Sigmoid colon (tissue), 4 donors: ENCODE measurements around the gene ACSL6.

Experiments used
- POLR2A ChIP-seq, 2 donors: fragments of 450-650 bp; IDR thresholded peaks; one replicate each; pipeline ENCODE4 v1.6.1; 2016; ENCODE audit warnings: antibody characterized with exemption in 2 of 2, mild to moderate bottlenecking in 2 of 2, moderate library complexity in 2 of 2
- POLR2AphosphoS5 ChIP-seq, 4 donors: sonication (generic); formaldehyde crosslinking; IDR thresholded peaks; one replicate each; pipeline ENCODE4 v1.6.1; 2017; ENCODE audit warnings: antibody characterized with exemption in 4 of 4
- TF ChIP-seq, protein P1 (sequence below), 4 experiments: fragments of 450-650 bp in 3 of 4; fragments of 200-600 bp in 1 of 4; IDR thresholded peaks; one replicate each; pipeline ENCODE4 v1.5.1; 2016 to 2019; ENCODE audit warnings: antibody characterized with exemption in 4 of 4, mild to moderate bottlenecking in 3 of 4, moderate library complexity in 2 of 4

DNA sequence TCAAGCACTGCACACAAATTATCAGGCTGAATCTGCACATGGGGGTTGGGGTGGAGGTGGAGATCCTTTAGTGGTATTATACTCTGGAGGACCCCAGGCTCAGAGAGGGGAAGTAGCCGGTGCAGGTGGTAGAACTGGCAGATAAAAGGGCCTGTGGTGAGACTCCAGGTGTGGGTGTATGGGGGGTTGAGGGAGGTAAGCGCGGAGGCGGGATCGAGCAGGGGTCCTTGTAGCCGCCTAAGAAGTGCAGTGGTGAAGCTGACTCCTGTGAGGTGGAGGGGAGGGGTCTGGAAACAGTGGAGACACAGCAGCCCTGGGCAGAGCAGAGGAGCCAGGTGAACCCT lies 841 bp downstream of the ACSL6 start:
- TF ChIP-seq POLR2AphosphoS5 (IDR thresholded peaks at IDR 0.05) (no peak), POLR2A (IDR thresholded peaks at IDR 0.05) (no peak)
- TF ChIP-seq, protein P1, sequence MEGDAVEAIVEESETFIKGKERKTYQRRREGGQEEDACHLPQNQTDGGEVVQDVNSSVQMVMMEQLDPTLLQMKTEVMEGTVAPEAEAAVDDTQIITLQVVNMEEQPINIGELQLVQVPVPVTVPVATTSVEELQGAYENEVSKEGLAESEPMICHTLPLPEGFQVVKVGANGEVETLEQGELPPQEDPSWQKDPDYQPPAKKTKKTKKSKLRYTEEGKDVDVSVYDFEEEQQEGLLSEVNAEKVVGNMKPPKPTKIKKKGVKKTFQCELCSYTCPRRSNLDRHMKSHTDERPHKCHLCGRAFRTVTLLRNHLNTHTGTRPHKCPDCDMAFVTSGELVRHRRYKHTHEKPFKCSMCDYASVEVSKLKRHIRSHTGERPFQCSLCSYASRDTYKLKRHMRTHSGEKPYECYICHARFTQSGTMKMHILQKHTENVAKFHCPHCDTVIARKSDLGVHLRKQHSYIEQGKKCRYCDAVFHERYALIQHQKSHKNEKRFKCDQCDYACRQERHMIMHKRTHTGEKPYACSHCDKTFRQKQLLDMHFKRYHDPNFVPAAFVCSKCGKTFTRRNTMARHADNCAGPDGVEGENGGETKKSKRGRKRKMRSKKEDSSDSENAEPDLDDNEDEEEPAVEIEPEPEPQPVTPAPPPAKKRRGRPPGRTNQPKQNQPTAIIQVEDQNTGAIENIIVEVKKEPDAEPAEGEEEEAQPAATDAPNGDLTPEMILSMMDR (IDR thresholded peaks at IDR 0.05), result no peak
